ENCODE data around the gene CASR.

The CASR gene

DNA sequence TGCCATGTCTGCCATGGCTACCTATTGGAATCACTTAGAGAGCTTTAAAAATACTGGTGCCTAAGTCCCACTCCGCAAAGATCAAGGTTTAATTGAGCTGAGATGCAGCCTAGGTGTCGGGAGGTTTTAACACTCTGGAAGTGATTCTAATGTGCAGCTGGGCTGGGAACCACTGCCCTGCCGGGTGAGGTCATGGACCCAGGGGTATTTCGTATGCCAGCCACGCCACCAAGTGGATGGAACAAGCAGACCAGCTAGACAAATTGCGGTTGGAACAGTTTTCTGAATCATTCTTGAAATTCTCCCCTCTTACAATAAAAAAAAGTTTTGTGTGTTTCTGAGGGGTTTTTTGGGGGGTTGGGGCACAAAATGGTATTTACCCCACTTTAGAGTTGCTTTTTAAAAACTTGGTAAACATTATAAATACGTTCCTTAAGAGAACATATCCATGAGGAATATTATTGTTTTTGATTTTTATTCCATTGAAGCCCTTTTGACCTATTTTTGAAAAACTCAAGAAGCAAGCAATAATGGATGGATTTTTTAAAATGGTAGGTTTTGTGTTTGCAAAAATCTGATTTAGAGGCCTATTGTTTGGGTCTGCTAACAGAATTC, 75.4 kb downstream of the CASR start:
- DNase-seq: peak; percentile 82

DNA sequence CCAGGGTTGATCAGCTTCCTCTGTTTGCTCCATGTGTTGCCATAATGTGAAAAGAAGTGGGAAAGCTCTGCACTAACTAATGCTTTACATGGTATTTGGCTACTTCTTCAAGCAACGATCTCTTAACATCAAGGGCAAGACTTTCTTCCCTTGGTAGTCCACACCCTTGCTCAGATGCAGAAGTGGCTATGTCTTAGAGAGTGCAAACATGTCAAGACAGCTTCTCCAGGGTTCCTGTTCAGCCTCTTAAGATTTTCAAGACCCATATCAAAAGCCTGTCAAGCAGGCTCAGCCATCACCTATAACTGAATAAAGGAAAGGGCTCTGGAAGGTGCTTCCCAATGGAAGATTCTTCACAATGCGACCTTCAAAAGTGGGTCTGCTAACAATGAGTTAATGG, 76.7 kb downstream of the CASR start:
- DNase-seq: no peak

DNA sequence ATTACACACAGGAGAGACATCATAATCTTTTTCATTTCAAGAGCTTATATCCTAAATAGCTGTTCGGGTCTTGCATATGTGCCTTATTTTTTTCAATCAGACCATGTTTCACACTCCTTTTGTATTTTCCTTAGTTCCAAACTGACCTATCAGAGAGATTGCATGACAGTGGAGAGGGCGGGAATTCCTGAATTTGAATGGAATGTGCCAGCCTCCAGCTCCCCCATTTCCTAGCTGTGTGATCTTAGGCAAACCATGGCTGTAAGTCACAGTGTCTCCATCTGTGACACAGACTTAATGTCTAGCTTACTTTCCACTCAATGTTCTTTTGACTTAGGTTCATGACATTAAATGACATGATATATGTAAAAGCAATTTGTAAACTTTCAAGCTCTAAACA, 79.6 kb downstream of the CASR start:
- DNase-seq: no peak

DNA sequence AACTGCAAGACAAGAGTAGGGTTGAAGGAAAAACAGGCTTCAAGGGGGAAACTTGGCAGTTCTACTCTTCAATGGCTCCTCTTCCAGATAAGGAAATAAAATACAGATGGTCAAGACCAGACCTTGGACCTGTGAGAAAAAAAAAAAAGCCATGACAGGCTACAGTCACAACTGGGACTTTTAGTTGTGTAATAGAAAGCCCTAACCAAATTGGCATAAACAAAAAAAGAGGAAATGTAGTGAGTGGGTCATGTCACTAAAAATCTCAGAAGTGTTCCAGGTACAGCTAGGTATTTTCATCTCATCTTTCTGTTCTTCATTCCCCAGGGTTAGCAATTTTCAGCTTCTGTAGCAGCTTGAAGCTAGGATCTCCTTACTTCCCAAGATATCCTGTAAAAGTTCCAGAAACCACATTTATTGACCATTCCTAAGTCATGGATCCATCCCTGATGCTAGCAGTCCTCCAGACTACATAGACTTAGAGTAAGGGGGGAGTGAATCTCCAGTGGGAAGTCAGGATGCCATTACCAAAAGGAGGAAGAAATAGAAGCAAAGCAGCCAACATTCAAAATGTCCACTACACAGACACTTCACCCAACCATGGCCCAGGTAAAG, 80.6 kb downstream of the CASR start:
- no peak for DNase-seq

DNA sequence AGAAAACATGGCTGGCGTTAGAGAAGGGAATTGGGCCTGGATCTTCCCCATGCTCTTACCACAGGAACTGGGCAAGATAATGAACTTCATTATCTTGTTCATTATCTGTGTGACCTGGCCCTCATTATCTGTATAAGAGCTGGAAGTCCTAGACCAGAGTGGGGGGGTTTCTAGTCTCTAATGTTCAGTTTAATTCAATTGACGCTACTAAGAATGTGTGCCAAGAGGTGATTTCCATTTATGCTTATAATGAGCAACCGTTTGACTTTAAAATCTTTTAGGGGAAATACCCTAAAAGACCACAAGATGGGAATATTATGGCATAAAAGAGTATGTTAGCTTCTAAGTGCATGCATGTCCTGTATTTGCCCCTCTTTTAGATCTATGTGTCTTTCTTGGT, 82.5 kb downstream of the CASR start:
- DNase-seq: peak; percentile 40

DNA sequence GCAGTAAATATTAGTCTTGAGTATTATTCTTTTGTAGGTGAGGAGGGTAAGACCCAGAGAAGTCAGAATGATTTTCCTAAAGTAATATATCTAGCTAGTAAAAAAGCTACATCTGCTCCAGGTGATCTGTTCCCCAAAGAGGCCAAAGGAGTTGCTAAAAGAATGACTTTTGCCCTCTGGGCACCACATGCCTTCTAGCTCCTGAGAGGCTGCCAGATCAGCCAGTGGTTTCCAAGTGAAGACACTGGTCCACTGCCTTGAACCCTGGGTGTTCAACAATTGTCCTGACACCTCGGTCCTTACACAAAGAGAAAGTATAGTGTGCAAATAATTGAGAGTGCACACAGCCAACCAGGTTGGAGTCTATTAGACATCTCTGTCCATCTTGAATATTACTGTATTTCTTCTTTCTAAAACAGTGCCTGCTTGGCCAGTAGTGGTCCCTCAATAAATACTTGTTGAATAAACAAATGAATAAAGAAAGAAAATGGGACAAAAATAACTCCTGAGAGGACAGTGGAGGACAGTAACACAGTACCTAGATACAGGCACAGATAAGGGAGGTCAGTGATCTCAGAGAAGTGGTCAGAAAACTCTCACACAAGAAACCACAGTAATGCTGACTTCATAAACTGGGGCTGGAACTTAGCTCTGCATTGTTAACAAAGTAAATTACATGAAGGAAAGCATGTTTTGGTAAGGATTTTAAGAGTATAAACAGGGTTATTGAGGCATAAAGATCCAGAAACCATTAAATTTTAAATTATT, 85.0 kb downstream of the CASR start:
- peak; percentile 31 for DNase-seq

DNA sequence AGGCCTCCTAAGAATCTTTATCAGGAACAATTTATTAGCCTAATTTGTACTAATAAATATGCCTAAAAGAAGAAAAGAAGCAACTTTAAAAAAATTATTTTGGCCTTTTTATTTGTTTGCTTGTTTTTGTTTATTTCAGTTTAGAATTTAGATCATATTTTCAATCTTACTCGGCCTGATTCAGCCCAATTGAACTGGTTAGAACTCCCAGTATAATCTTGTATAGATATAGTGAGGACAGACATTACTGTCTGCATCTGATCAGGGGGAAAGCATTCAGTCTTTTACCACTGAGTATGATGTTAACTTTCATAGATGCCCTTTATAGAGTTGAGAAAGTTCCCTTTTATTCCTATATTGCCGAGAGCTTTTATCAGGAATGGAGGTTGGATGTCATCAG, 85.6 kb downstream of the CASR start:
- DNase-seq: no peak

DNA sequence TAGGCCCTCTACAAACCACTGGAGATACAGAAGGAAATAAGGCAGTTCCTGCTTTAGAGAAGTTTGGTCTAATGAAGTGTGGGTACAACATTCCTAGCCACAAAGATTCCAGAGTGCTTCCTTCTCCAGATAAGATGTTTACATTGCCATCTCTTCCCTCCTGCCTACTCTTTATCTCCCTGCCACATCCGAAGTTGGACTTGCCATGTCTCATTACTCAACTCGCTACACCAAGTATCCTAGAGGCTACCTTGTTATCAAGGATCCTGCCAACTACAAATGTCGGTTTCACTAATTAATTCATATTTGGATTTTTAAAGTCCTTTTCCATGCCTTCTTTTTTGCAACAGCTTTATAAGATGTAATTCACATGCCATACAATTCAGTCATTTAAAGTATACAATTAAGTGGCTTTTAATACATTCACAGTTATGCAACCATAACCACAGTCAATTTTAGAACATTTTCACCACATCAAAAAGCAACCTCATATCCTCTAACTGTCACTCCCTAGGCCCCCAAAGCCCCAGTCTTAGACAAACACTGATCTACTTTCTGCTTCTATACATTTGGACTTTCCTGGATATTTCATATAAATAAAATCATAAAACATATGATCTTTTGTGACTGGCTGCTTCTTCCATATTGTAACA, 87.9 kb downstream of the CASR start:
- DNase-seq: peak; percentile 65

DNA sequence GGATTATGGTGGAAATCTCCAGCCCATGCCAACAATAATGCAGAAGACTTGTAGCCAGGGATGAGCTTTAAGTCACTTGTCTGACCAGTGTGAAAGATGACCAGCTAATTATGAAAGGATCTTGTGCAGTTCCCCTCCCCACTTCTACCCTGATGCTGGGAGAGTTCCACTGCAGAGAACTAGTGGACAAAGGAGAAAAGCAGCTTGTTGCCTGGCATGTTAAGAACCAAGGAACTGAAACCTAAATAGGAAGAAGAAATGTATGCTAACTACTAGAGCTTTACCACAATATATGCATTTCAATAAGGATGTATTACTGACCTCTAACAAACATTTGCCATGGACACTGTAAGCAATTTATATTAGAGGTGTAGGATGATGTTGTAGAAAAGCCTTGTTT, 89.4 kb downstream of the CASR start:
- no peak for DNase-seq

DNA sequence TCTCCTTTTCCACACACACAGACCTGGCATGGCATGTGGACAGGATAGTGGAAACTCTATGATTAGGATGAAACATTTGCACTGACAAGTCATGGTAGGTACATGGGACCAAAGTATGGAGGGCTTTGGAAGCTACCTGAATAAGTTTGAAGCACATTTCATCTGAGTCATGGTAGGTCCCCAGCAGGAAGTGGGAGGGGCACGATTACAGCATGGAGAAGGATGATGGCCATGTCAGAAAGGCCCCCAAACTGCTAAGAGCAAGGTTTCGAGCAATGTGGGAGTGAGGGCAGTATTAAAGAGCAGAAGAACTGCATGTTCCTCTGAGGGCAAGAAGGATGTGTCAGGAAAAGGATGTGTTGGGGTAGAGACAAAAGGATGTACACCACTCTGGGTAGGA, 90.0 kb downstream of the CASR start:
- DNase-seq: no peak

DNA sequence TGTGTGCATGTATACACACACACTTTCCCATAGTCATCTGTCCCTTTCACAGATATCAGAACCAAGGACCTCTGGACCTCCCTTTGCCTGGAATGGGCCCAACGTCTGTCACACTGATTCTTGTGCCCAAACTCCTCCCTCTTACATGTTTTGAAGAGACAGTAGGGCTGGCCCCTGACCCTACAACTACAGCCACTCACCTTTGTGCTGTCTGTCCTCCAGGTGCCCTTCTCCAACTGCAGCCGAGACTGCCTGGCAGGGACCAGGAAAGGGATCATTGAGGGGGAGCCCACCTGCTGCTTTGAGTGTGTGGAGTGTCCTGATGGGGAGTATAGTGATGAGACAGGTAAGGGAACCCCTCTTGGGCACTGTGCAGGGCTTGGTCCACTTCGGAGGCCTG, 98.4 kb downstream of the CASR start:
- DNase-seq: no peak

DNA sequence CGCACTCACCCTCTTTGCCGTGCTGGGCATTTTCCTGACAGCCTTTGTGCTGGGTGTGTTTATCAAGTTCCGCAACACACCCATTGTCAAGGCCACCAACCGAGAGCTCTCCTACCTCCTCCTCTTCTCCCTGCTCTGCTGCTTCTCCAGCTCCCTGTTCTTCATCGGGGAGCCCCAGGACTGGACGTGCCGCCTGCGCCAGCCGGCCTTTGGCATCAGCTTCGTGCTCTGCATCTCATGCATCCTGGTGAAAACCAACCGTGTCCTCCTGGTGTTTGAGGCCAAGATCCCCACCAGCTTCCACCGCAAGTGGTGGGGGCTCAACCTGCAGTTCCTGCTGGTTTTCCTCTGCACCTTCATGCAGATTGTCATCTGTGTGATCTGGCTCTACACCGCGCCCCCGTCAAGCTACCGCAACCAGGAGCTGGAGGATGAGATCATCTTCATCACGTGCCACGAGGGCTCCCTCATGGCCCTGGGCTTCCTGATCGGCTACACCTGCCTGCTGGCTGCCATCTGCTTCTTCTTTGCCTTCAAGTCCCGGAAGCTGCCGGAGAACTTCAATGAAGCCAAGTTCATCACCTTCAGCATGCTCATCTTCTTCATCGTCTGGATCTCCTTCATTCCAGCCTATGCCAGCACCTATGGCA, 100.5 kb downstream of the CASR start:
- DNase-seq: no peak

DNA sequence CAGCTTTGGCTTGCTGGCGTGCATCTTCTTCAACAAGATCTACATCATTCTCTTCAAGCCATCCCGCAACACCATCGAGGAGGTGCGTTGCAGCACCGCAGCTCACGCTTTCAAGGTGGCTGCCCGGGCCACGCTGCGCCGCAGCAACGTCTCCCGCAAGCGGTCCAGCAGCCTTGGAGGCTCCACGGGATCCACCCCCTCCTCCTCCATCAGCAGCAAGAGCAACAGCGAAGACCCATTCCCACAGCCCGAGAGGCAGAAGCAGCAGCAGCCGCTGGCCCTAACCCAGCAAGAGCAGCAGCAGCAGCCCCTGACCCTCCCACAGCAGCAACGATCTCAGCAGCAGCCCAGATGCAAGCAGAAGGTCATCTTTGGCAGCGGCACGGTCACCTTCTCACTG, 101.0 kb downstream of the CASR start:
- DNase-seq: no peak

DNA sequence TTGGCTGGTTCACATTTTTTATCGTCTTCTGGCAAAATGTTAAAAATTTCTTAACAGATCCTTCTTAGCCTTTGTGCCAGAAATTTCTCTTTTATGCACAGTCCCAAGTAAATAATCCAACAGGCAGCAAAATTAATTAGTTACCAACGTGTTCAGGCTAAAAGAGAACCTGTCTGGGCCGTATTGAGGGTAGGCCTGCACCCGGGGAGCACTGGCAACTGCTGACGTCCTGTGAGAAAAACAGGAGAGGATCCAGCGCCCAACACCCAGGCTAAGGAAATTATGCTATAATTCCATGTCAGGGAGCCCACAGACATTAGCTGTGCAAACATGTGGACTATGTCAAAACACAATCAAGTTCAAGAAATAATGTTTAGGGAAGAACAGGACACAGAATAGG, 110.9 kb downstream of the CASR start:
- DNase-seq: no peak

DNA sequence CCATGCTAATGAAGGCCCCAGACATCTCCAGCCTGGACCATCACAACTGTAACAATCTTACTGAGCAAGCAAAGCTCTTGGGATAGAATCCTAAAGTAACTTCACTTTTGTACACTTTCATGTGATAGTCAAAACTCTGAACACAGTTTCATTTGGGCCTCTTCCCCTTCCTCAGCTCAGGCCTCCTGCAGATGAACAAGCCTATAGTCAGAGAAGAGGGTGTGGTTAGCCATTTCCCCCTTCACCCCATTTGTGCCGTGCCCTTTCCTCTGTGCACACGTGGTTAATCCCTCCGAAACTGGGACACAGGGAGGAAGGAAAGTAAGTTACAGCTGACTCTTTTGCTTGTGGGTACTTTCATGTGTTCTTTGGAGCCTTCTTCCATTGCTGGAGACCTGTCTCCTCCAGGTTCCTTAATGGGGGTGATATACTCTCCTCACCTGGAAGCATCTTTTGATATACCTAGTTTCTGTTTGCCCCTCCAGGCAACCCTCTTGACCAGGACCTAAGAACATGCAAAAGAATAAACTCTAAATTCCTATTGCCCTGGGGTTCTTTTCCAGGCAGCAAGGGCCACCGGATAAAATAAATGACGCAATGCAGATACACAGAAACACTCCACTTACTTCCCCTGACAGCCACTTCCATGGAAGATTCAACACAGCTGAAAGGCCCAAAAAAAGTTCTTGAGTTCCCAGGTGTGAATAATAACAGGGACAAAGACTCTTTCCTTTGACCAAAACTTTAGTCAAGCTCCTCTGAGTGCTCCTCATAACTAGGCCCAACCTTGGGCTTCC, 112.0 kb downstream of the CASR start:
- peak; percentile 25 for DNase-seq

DNA sequence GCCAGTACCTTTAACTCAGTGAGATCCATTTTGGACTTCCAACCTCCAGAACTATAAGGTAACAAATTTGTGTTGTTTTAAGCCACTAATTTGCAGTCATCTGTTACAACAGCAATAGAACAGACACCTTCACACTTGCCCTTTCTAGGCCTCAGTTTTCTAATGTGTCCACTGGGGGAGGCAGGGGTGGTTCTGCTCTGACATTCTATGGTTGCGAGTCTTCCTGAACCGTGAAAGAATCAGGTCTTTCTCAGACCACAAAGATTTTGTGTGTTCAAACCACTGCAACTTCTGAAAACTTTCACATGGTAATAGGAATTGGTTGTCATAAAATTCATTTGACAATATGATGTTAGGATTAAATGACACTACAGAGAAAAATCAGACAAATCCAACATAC, 114.8 kb downstream of the CASR start:
- no peak for DNase-seq

DNA sequence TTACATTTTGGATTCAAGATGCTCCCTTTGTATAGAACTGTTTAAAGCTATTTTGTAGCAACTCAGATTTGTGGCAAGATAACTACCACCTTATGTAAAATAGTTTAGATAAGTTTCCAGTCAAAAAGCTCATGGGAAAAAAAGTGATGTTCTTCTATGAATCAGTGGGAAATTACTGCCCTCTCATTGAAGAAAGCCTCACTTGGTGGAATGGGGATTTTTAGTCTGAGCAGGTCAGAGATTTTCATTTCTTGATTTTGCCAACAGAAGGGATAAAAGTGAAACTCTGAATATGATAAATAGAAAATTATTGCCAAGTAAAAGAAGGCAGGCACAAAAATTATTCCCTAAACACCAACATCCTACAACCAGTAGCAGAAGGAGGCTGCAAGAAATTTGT, 115.7 kb downstream of the CASR start:
- DNase-seq: no peak

DNA sequence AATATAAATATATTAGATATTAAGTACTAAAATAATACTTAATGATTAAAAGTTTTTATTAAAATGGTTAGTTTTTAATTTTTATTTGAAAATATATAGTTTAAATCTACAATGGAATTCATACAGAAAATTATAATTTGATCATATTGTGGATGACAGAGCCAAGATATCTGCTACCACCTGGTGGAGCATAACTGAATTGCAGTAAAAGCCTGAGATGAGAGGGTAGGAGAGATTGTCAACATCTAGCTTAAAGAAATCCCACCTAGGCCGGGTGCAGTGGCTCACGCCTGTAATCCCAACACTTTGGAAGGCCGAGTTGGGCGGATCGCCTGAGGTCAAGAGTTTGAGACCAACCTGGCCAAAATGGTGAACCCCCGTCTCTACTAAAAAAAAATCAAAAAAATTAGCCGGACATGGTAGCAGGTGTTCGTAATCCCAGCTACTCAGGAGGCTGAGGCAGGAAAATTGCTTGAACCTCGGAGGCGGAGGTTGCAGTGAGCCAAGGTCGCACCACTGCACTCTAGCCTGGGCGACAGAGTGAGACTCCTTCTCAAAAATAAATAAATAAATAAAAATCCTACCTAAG, 116.5 kb downstream of the CASR start:
- peak; percentile 69 for DNase-seq

DNA sequence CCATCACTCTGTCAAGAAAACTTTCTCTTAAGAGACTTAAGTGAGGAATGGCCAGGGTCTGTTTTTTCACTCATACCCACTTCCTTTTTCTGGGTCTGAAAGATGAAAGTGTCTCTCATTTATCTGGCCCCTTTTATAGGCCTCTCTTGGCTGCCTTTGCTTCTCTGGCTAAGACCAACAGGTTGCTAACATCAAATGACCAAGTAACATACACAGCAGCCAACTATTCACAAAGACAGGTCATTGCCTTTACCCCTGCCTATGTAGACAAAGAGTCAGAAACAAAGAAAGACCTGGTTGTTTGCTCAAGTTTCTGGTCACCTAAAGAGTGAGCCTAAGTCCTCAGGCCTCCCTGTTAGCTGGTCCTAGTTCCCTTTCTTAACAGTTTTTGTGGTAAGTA, 117.6 kb downstream of the CASR start:
- DNase-seq: no peak

DNA sequence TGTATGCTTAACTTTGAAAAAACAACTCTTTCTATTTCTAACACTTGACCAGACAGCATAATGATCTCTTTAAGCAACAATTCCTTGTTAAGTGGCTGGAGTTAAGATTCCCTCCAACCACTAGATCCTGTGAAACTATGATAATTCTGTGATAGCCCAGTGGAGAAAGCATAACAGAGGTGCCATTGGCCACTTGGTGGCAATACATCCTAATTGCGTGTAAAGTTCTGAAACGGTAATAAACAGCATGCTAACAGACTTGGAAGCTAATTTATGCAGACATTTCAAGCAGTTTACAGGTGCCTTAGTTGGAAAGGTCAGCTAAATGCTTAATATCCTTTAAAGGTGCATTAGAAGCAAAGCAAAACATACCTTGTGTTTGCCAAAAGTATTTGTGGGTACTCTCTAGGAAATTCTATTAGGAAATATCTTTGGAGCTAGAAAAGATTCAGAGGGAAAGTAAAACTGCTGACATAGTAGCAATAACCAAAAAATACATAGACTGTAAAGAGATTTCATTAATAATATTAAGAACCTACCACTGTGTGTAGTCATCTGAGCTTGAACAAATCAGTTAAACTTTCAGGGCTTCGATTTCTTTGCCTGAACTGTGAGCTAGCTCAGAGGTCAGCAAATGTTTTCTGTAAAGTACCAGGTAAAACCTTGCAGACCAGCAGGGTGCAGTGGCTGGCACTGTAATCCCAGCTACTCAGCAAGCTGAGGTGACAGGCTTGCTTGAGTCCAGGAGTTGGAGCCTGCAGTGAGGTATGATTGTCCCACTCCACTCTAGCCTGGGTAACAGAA, 122.6 kb downstream of the CASR start:
- DNase-seq: peak; percentile 65

DNA sequence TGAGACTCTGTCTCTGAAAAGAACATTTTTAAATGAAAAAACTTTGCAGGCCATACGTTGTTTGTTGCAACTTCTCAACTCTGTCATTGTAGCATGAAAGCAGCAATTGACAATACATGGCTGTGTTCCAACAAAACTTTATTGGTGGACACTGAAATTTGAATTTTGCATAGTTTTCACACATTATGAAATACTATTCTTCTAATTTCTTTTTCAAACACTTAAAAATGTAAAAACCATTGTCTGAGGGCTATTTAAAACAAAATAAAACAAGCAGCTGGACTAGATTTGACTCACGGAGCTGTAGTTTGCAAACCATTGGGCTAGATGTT, 123.1 kb downstream of the CASR start:
- DNase-seq: no peak

All from hematopoietic multipotent progenitor cell treated with erythropoietin and hydrocortisone succinate and interleukin-3 and kit ligand, for 6 days (in vitro differentiated cells).